Kidney (tissue), 22 donors: ENCODE data around the gene MYLK4. TPM values are rescaled to one million over a fixed set of nuclear protein-coding genes. Genes with fewer than 3 reads are reported as not detected.

Experiments used
- DNase-seq, 5 donors: peaks; one replicate each; pipeline ENCODE4 v3.0.0-alpha.2; 2013 to 2020
- FAIRE-seq: peaks from 2 replicates; lab custom pipeline; 2012; peaks lifted over from hg19 to GRCh38; lab: Jason Lieb, UNC
- H3K27ac ChIP-seq, 2 donors: one replicate each; pipeline ENCODE4 v1.7.0; 2013; ENCODE audit warnings: low read depth in 2 of 2, low read length in 2 of 2, inconsistent platforms in 1 of 2
- H3K27me3 ChIP-seq: one replicate; pipeline ENCODE4 v1.7.1; 2013; ENCODE audit warnings: low read length, inconsistent platforms; ENCODE audit not compliant: control insufficient read depth, insufficient read depth
- H3K36me3 ChIP-seq, 3 donors: one replicate each; pipeline versions ENCODE4 v1.7.0 to v1.7.1; 2013; ENCODE audit warnings: low read length in 3 of 3, control low read depth in 1 of 3, inconsistent platforms in 1 of 3; ENCODE audit not compliant: insufficient read depth in 3 of 3, control insufficient read depth in 2 of 3
- H3K4me1 ChIP-seq, 3 donors: one replicate each; pipeline versions ENCODE4 v1.7.0 to v1.7.1; 2013; ENCODE audit warnings: low read length in 3 of 3, inconsistent platforms in 1 of 3, low read depth in 1 of 3; ENCODE audit not compliant: control insufficient read depth in 2 of 3, insufficient read depth in 2 of 3
- H3K4me3 ChIP-seq, 3 donors: one replicate each; pipeline versions ENCODE4 v1.7.0 to v1.8.1; 2013; ENCODE audit warnings: low read length in 3 of 3, control low read depth in 1 of 3, inconsistent platforms in 1 of 3
- H3K9ac ChIP-seq, 3 donors: one replicate each; pipeline versions ENCODE4 v1.7.0 to v1.7.1; 2013; ENCODE audit warnings: low read length in 3 of 3, control low read depth in 1 of 3, inconsistent platforms in 1 of 3
- H3K9me3 ChIP-seq, 3 donors: one replicate each; pipeline versions ENCODE4 v1.7.0 to v1.7.1; 2013; ENCODE audit warnings: low read length in 3 of 3, control low read depth in 1 of 3, inconsistent platforms in 1 of 3; ENCODE audit not compliant: control insufficient read depth in 2 of 3, insufficient read depth in 1 of 3
- intact Hi-C: fragments of 100-400 bp; cut with DNase I; formaldehyde crosslinking; loops from one replicate; pipeline ENCODE4 v1.11.1; 2022
- long read RNA-seq, 10 donors: library from polyadenylated mRNA in 1 of 10; unstranded in 1 of 10; transcript quantifications; one replicate each; pipeline ENCODE4 v2.0.0 and lab custom pipeline, GENCODE V29; 2021 to 2026
- polyA plus RNA-seq: library from polyadenylated mRNA; stranded (reverse); fragments of 350-450 nt; fragmentation: Illumina TruSeq; extraction: RNeasy Lipid Tissue Mini Kit (QIAGEN cat#74804); gene quantifications from one replicate; pipeline ENCODE4 v1.2.3, GENCODE V29; 2014; ENCODE audit warnings: low read depth, low replicate concordance; ENCODE audit not compliant: insufficient read depth
- total RNA-seq: library from RNA; stranded (reverse); fragmentation: NEBNext Ultra II Directional; extraction: Animal tissue kit (Norgen Biotek cat#: 25700); gene quantifications from one replicate; pipeline ENCODE4 v1.2.1, GENCODE V29; 2021
- TF ChIP-seq, protein P1 (sequence below): IDR thresholded peaks from 3 replicates; pipeline ENCODE4 v1.5.1; 2012; ENCODE audit warnings: mild to moderate bottlenecking, moderate library complexity, borderline replicate concordance; ENCODE audit not compliant: insufficient read depth; ENCODE audit errors: extremely low read depth
- donor health status: control.
- donor health status: control.
- donor health status: control.
- donor health status: control.
- donor health status: control.
- donor health status: DM: yes; HTN: yes; CAD: no.
- donor health status: Normal renal cell carcinoma (clear cell type).

MYLK4 gene
- 1.3 TPM for total RNA-seq
- polyA plus RNA-seq = 1.1 TPM
- long read RNA-seq, donor 1 = 0 reads
- long read RNA-seq, donor 2 = 0 reads
- long read RNA-seq, donor 3 = 0 reads
- long read RNA-seq, donor 4 = 0 reads
- long read RNA-seq, donor 5 = 0 reads
- long read RNA-seq, donor 6 = 0 reads
- long read RNA-seq, donor 7, partial matches to known transcripts = 0 of 2 reads
- long read RNA-seq, donor 7, other reads (novel, unspliced or antisense) = 2 of 2 reads
- long read RNA-seq, donor 8 = 0 reads
- long read RNA-seq, donor 9 = 0 reads
- long read RNA-seq, donor 10 = 0 reads

DNA sequence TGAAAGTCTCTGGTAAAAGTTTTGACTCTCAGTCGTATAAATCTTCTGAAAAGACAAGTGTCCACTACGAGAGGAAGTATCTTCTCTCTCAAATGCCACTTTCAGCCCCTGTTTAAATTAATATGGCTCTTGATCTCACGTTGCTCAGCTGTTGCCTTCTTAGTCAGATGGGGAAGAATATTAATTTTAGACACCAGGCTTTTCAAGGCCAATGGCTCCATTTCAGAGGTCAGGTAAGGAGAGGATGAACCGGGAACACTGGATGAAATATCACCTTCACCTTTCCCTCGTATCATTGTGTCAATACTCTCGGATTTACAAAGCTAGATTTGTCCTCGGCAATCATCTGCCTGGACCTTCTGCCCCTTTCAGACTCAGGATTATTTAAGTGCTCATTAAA is at the start of gene MYLK4:
Gene MYLK4 (minus strand): TSS at position 91 of the 400 bp plus-strand sequence. CDS start 1,628 bp downstream, outside the sequence.
- Histone ChIP-seq H3K36me3 (no peaks in the 10 kb centered on the region), H3K4me3 (peak within 1 kb of the TSS in 2 of 3 donors; percentile 1 to 14), H3K9ac (no peak within 1 kb of the TSS), H3K4me1 (no peaks in the 10 kb centered on the region), H3K27ac (no peak within 1 kb of the TSS), H3K9me3 (no peaks in the 10 kb centered on the region), H3K27me3 (no peaks in the 10 kb centered on the region)
- DNase-seq (no peak), FAIRE-seq (no peak)
- TF ChIP-seq, protein P1, sequence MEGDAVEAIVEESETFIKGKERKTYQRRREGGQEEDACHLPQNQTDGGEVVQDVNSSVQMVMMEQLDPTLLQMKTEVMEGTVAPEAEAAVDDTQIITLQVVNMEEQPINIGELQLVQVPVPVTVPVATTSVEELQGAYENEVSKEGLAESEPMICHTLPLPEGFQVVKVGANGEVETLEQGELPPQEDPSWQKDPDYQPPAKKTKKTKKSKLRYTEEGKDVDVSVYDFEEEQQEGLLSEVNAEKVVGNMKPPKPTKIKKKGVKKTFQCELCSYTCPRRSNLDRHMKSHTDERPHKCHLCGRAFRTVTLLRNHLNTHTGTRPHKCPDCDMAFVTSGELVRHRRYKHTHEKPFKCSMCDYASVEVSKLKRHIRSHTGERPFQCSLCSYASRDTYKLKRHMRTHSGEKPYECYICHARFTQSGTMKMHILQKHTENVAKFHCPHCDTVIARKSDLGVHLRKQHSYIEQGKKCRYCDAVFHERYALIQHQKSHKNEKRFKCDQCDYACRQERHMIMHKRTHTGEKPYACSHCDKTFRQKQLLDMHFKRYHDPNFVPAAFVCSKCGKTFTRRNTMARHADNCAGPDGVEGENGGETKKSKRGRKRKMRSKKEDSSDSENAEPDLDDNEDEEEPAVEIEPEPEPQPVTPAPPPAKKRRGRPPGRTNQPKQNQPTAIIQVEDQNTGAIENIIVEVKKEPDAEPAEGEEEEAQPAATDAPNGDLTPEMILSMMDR = no peak
- intact Hi-C loops = no loop called here

DNA sequence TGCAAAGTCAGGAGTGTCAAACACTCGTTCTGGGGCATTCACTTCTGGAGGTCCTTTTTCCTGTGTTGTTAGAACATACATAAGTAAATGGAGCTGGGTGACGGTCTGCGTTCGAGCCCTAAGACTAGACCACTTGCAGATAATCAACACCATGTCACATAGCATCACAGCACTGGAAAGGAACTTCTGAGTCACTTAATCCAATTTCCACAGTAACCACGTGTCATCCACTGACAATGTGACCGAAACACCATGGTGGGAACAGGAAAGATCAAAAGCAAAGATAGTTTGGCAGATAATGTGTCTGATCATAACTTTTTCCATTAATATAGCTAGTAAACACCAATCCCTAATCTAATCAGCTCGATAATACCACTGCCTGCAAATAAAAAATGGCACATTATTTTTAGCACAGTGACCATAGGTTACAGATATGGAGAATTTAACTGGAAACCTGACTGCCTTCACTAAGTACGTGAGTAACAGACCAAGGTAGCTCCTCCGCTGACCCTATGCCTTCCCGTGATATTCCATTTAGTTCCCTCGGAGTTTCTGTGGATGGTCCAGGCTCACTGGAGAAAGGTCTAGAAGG is 49.3 kb upstream of the MYLK4 start:
- DNase-seq (no peak), FAIRE-seq (no peak)
- Histone ChIP-seq H3K36me3 (no peaks in the 10 kb centered on the region), H3K9me3 (no peaks in the 10 kb centered on the region), H3K4me1 (peaks cover 0 to 10% (median 4%) of the 10 kb centered on the region in 3 donors), H3K9ac (no peak overlapping the region), H3K4me3 (no peak overlapping the region), H3K27me3 (no peaks in the 10 kb centered on the region), H3K27ac (no peak overlapping the region)
- TF ChIP-seq, protein P1 = no peak
- intact Hi-C loops = no loop called here

DNA sequence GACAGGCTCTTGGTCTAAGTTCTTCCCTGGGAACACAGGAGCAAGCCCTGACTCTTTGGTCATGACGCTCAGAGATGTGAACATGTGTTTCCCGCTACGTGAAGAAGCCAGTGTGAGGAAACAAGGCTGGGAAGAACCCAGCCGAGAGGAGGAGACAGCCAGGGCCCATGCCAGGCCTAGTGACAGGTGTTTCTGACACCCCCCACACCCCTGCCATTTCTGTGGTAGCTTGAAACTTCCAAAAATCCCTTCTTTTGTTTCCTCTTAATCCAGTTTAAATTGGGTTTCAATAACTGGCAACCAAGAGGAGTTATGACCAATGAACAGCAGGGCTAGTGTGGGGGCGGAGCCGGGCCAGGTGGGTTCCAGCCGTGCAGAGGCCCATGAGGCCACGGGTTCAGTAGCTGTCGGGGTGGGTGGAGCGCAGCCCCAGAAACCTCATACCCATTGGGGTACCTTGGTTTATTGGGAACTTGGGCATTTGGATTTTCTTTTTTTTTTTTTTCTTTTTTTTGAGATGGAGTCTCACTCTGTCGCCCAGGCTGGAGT is 47.9 kb upstream of the MYLK4 start:
- Histone ChIP-seq H3K4me1 (peaks cover 0 to 4% (median 0%) of the 10 kb centered on the region in 3 donors), H3K9me3 (no peaks in the 10 kb centered on the region), H3K27ac (no peak overlapping the region), H3K4me3 (no peak overlapping the region), H3K36me3 (no peaks in the 10 kb centered on the region), H3K9ac (no peak overlapping the region), H3K27me3 (no peaks in the 10 kb centered on the region)
- DNase-seq (no peak), FAIRE-seq (no peak)
- intact Hi-C loops = no loop called here
- TF ChIP-seq, protein P1 = no peak
